ENCODE data around the gene APBB1IP.

DNA sequence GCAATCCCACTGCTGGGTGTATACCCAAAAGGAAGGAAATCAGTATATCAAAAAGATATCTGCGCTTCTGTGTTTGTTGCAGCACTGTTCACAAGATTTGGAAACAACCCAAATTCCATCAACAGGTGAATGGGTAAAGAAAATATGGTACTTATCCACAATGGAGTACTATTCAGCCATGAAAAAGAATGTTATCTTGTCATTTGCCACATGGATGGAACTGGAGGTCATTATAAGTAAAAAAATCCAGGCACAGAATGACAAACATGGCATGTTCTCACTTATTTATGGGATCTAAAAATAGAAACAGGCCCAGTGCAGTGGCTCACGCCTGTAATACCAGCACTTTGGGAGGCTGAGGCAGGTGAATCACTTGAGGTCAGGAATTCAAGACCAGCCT lies 15.7 kb downstream of the APBB1IP start:
- TF ChIP-seq, protein P1, sequence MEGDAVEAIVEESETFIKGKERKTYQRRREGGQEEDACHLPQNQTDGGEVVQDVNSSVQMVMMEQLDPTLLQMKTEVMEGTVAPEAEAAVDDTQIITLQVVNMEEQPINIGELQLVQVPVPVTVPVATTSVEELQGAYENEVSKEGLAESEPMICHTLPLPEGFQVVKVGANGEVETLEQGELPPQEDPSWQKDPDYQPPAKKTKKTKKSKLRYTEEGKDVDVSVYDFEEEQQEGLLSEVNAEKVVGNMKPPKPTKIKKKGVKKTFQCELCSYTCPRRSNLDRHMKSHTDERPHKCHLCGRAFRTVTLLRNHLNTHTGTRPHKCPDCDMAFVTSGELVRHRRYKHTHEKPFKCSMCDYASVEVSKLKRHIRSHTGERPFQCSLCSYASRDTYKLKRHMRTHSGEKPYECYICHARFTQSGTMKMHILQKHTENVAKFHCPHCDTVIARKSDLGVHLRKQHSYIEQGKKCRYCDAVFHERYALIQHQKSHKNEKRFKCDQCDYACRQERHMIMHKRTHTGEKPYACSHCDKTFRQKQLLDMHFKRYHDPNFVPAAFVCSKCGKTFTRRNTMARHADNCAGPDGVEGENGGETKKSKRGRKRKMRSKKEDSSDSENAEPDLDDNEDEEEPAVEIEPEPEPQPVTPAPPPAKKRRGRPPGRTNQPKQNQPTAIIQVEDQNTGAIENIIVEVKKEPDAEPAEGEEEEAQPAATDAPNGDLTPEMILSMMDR (IDR thresholded peaks at IDR 0.05; ENCODE audit: insufficient read depth, low read length, poor library complexity, severe bottlenecking): no peak
- TF ChIP-seq EZH2phosphoT487 (conservative IDR thresholded peaks at IDR 0.05; ENCODE audit: low read length): no peak
